IPS-18a (cell line): ENCODE measurements around the gene MTFP1.

Experiments
- H3K27ac ChIP-seq: one replicate; pipeline ENCODE4 v1.5.1; 2013; ENCODE audit warnings: low read length
- H3K27me3 ChIP-seq: one replicate; pipeline ENCODE4 v1.6.1; 2013; ENCODE audit warnings: mild to moderate bottlenecking, low read length; ENCODE audit not compliant: control insufficient read depth, insufficient read depth
- H3K36me3 ChIP-seq: one replicate; pipeline ENCODE4 v1.6.1; 2013; ENCODE audit warnings: low read depth, low read length; ENCODE audit not compliant: control insufficient read depth
- H3K4me1 ChIP-seq: one replicate; pipeline ENCODE4 v1.6.1; 2013; ENCODE audit warnings: low read depth, low read length; ENCODE audit not compliant: control insufficient read depth
- H3K4me3 ChIP-seq: one replicate; pipeline ENCODE4 v1.5.1; 2013; ENCODE audit warnings: low read length
- H3K9ac ChIP-seq: one replicate; pipeline ENCODE4 v1.6.1; 2013; ENCODE audit warnings: mild to moderate bottlenecking, low read length, moderate library complexity
- H3K9me3 ChIP-seq: one replicate; pipeline ENCODE4 v1.6.1; 2013; ENCODE audit warnings: low read depth, low read length; ENCODE audit not compliant: control insufficient read depth

The MTFP1 gene, protein sequence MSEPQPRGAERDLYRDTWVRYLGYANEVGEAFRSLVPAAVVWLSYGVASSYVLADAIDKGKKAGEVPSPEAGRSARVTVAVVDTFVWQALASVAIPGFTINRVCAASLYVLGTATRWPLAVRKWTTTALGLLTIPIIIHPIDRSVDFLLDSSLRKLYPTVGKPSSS

GRCh38 chr22:30425616-30426387 lies at the start of gene MTFP1:
Gene MTFP1, plus strand, starts transcription at chr22:30425768. Its CDS starts 112 bp downstream, at chr22:30425880.
- no peak within 1 kb of the TSS for H3K27ac ChIP-seq
- peaks cover 19% of the 10 kb centered on the region for H3K4me1 ChIP-seq
- H3K4me3 ChIP-seq, result peak within 1 kb of the TSS; percentile 89
- H3K27me3 ChIP-seq, result no peaks in the 10 kb centered on the region
- H3K36me3 ChIP-seq, result peaks cover 22% of the 10 kb centered on the region
- H3K9ac ChIP-seq, result peak within 1 kb of the TSS; percentile 68
- H3K9me3 ChIP-seq, result no peaks in the 10 kb centered on the region

GRCh38 chr22:30380011-30380410 lies 45.6 kb upstream of the MTFP1 start:
- peaks cover 16% of the 10 kb centered on the region for H3K36me3 ChIP-seq

GRCh38 chr22:30381264-30381663 lies 44.3 kb upstream of the MTFP1 start:
- H3K9me3 ChIP-seq, result no peaks in the 10 kb centered on the region
- H3K27me3 ChIP-seq, result no peaks in the 10 kb centered on the region

More at GRCh38 chr22:30380011-30380410, 45.6 kb upstream of the MTFP1 start:
- H3K27me3 ChIP-seq, result no peaks in the 10 kb centered on the region
- H3K9ac ChIP-seq, result no peak overlapping the region
- no peak overlapping the region for H3K27ac ChIP-seq
- H3K4me1 ChIP-seq, result no peaks in the 10 kb centered on the region
- H3K4me3 ChIP-seq, result no peak overlapping the region
- no peaks in the 10 kb centered on the region for H3K9me3 ChIP-seq

DNA sequence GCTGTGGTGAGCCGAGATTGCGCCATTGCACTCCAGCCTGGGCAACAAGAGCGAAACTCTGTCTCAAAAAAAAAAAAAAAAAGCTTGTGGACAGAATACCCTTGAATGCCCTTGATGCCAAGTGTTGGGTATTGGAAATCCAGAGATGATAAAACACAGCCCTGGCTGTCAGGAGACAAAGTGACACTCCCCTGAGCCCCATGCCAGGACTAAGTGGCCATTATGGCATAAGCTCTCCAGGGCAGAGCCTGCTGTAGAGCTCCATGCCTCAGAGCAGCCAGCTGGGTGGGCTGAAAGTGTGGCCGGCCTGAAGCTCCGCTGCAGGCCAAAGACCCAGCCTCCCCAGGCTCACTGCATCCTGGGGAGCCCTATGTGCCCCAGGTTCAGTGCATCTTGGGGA lies 43.2 kb upstream of the MTFP1 start:
- Histone ChIP-seq H3K4me1 (peaks cover 6% of the 10 kb centered on the region), H3K4me3 (no peak overlapping the region), H3K27ac (no peak overlapping the region), H3K27me3 (no peaks in the 10 kb centered on the region), H3K9me3 (no peaks in the 10 kb centered on the region), H3K36me3 (peaks cover 16% of the 10 kb centered on the region), H3K9ac (no peak overlapping the region)

More at GRCh38 chr22:30381264-30381663, 44.3 kb upstream of the MTFP1 start:
- H3K9ac ChIP-seq, result no peak overlapping the region
- peaks cover 16% of the 10 kb centered on the region for H3K36me3 ChIP-seq
- no peak overlapping the region for H3K4me3 ChIP-seq
- H3K4me1 ChIP-seq, result peaks cover 2% of the 10 kb centered on the region
- H3K27ac ChIP-seq, result no peak overlapping the region

DNA sequence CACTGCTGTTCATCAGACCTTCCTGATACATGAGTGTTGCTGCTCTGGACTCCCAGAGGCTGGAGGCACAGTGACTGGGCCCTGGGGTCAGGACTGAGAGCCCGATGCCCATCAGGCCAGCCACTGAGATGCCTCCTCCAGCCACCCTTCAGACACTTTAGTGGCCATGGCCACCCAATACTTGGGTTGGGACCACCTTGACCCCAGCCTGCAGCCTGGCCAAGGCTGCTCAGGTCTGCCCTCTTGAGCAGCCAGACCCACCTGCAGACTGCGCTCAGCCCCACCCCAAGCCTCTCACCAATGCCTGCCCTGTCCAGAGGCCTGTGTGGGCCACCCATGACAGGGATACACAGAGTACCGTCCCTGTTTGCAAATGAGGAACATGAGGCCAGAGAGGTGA lies 42.5 kb upstream of the MTFP1 start:
- Histone ChIP-seq H3K27ac (no peak overlapping the region), H3K4me3 (no peak overlapping the region)

DNA sequence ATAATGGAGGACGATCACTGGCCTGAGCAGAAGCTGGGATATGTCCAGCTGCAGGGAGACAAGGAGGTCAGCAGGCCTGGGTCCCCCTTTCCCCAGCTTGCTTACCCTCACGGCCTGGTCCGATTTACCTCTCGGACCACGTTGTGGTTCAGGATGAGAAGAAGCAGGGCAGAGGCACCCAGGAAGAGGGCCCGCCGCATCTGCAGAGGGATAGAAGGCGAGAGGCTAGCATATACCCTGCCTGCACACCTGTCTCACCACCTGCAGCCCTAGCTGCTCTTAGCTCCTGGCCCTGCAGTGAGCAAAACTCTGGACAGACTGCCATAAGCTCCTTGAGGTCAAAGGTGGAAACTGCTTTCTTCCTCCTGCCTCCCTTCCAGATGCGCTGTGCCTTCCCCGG lies 39.6 kb upstream of the MTFP1 start:
- Histone ChIP-seq H3K4me3 (no peak overlapping the region), H3K4me1 (peaks cover 6% of the 10 kb centered on the region), H3K9ac (no peak overlapping the region), H3K9me3 (peaks cover 3% of the 10 kb centered on the region), H3K27me3 (no peaks in the 10 kb centered on the region), H3K36me3 (peaks cover 10% of the 10 kb centered on the region), H3K27ac (no peak overlapping the region)

More for the DNA sequence above, 42.5 kb upstream of the MTFP1 start:
- Histone ChIP-seq H3K36me3 (peaks cover 10% of the 10 kb centered on the region), H3K27me3 (no peaks in the 10 kb centered on the region), H3K9me3 (no peaks in the 10 kb centered on the region), H3K9ac (no peak overlapping the region), H3K4me1 (peaks cover 6% of the 10 kb centered on the region)

GRCh38 chr22:30386608-30386959 lies 39.0 kb upstream of the MTFP1 start:
- Histone ChIP-seq H3K27me3 (no peaks in the 10 kb centered on the region), H3K27ac (no peak overlapping the region), H3K4me3 (peak overlapping the region; percentile 70), H3K4me1 (peaks cover 6% of the 10 kb centered on the region), H3K9ac (peak overlapping the region; percentile 27), H3K36me3 (peaks cover 6% of the 10 kb centered on the region), H3K9me3 (peaks cover 4% of the 10 kb centered on the region)

GRCh38 chr22:30386960-30387827 lies 38.4 kb upstream of the MTFP1 start, which contains the start of gene RNF215:
Gene RNF215, minus strand, starts transcription at chr22:30387411. Its CDS starts 98 bp downstream, at chr22:30387313.
- peak within 1 kb of the TSS; percentile 27 for H3K9ac ChIP-seq
- peaks cover 6% of the 10 kb centered on the region for H3K36me3 ChIP-seq
- peaks cover 6% of the 10 kb centered on the region for H3K4me1 ChIP-seq
- H3K4me3 ChIP-seq, result peak within 1 kb of the TSS; percentile 70
- no peaks in the 10 kb centered on the region for H3K27me3 ChIP-seq
- no peak within 1 kb of the TSS for H3K27ac ChIP-seq
- H3K9me3 ChIP-seq, result peaks cover 4% of the 10 kb centered on the region

DNA sequence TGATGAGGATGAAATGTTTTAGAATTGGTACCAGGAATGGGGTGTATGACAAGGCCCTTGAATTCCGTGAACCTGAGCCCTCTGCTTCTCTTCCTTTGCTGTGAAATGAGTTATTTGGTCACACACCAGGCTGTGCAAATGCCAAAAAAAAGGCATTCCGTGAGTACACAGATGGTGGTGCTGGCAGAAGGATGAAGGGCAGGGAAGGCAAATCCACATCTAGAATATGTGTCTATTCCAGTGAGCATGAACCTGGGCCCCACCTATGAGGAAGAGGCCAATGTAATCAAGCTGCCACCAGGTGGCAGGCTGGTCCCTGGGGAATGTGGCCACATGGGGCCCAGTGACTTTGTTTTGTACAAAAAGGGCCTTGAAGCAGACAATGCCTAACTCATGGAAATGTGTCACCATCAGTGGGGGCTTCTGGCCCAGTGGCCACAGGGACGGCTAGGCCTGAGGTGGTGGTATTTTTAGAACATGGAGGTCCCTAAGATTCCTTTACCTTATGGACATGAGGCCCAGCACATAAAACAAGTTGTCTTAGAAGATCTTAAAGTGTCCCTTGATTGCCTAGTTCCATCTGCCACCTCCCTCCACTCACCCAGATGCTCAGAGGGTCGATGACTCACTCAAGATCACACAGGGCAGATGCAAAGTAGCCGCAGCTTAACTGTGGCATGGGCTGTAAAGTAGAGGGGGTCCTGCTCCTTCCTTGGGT lies 34.4 kb upstream of the MTFP1 start:
- H3K9me3 ChIP-seq, result peaks cover 4% of the 10 kb centered on the region
- peaks cover 7% of the 10 kb centered on the region for H3K27me3 ChIP-seq
- H3K36me3 ChIP-seq, result no peaks in the 10 kb centered on the region
- H3K9ac ChIP-seq, result no peak overlapping the region
- no peak overlapping the region for H3K27ac ChIP-seq
- H3K4me3 ChIP-seq, result no peak overlapping the region
- H3K4me1 ChIP-seq, result peaks cover 12% of the 10 kb centered on the region

GRCh38 chr22:30392661-30393321 lies 32.8 kb upstream of the MTFP1 start:
- H3K27ac ChIP-seq, result no peak overlapping the region

More at GRCh38 chr22:30392661-30393321, 32.8 kb upstream of the MTFP1 start:
- H3K36me3 ChIP-seq, result no peaks in the 10 kb centered on the region
- no peak overlapping the region for H3K9ac ChIP-seq
- no peak overlapping the region for H3K4me3 ChIP-seq
- peaks cover 20% of the 10 kb centered on the region for H3K27me3 ChIP-seq
- peaks cover 4% of the 10 kb centered on the region for H3K9me3 ChIP-seq
- peaks cover 12% of the 10 kb centered on the region for H3K4me1 ChIP-seq
